GM18499 (cell line): ENCODE data around the gene LCMT1.
"Not testable (repeated sequence)": the region's sequence is repeated elsewhere in the genome, so short reads cannot be mapped to it uniquely, and the experiment has no call there.

ENCODE experiments used
- ATAC-seq: cut with Tn5 transposase; IDR thresholded peaks from one replicate; pipeline ENCODE4 v1.9.1; 2021; ENCODE audit warnings: moderate number of reproducible peaks; ENCODE audit not compliant: insufficient read depth, unreplicated experiment

The LCMT1 gene

GRCh38 chr16:25181236-25181635 lies 69.7 kb downstream of the LCMT1 start:
- not testable (repeated sequence) for ATAC-seq

- ATAC-seq, result no peak
Measured at GRCh38 chr16:25184771-25185170, 73.2 kb downstream of the LCMT1 start.

- no peak for ATAC-seq
Measured at GRCh38 chr16:25187491-25187795, 75.9 kb downstream of the LCMT1 start.

- no peak for ATAC-seq
Measured at GRCh38 chr16:25189305-25189704, 77.8 kb downstream of the LCMT1 start.

- ATAC-seq, result no peak
Measured at GRCh38 chr16:25192096-25192495, 80.6 kb downstream of the LCMT1 start.

- ATAC-seq, result no peak
Measured at GRCh38 chr16:25194273-25194878, 82.8 kb downstream of the LCMT1 start.

- no peak for ATAC-seq
Measured at GRCh38 chr16:25198021-25198420, 86.5 kb downstream of the LCMT1 start.

GRCh38 chr16:25199457-25199856 lies 87.9 kb downstream of the LCMT1 start:
- ATAC-seq, result no peak

- ATAC-seq, result no peak
Measured at GRCh38 chr16:25210758-25211157, 99.2 kb downstream of the LCMT1 start.

GRCh38 chr16:25212636-25213035 lies 101.1 kb downstream of the LCMT1 start:
- no peak for ATAC-seq

- no peak for ATAC-seq
Measured at GRCh38 chr16:25213709-25214397, 102.3 kb downstream of the LCMT1 start.

- ATAC-seq, result no peak
Measured at GRCh38 chr16:25217112-25217511, 105.6 kb downstream of the LCMT1 start.

- ATAC-seq, result no peak
Measured at GRCh38 chr16:25217921-25218320, 106.4 kb downstream of the LCMT1 start.

GRCh38 chr16:25219070-25219737 lies 107.7 kb downstream of the LCMT1 start:
- ATAC-seq, result no peak

- no peak for ATAC-seq
Measured at GRCh38 chr16:25222959-25223358, 111.4 kb downstream of the LCMT1 start.

GRCh38 chr16:25223964-25224363 lies 112.4 kb downstream of the LCMT1 start:
- no peak for ATAC-seq

- no peak for ATAC-seq
Measured at GRCh38 chr16:25224731-25225319, 113.3 kb downstream of the LCMT1 start.
